GM12878 (cell line): ENCODE results near the gene TRAK2.

Experiments
- BRCA1 ChIP-seq: IDR thresholded peaks from 2 replicates; pipeline ENCODE4 v1.6.1; 2011; ENCODE audit warnings: low read depth, low read length, improper control_type of control experiment
- CBX5 ChIP-seq: sonication (generic); IDR thresholded peaks from 2 replicates; pipeline ENCODE4 v1.6.1; 2016; ENCODE audit warnings: low read depth, moderate library complexity, mild to moderate bottlenecking, inconsistent platforms
- E4F1 ChIP-seq: fragments of 450-650 bp; IDR thresholded peaks from 2 replicates; pipeline ENCODE4 v1.6.1; 2018; ENCODE audit warnings: borderline replicate concordance, mild to moderate bottlenecking; ENCODE audit not compliant: partially characterized antibody
- EP300 ChIP-seq, 2 experiments: fragments of 150-350 bp in 1 of 2; IDR thresholded peaks; 2 replicates each; pipeline ENCODE4 v1.6.1; 2011 to 2012; ENCODE audit warnings: low read depth in 2 of 2, low read length in 2 of 2, borderline replicate concordance in 1 of 2, improper control_type of control experiment in 1 of 2, inconsistent platforms in 1 of 2; ENCODE audit not compliant: control insufficient read depth in 1 of 2
- EZH2 ChIP-seq: IDR thresholded peaks from 2 replicates; pipeline ENCODE4 v1.6.1; 2012; ENCODE audit warnings: low read depth, mild to moderate bottlenecking, control low read depth, inconsistent platforms, low read length, borderline replicate concordance; ENCODE audit not compliant: control insufficient read depth
- HDAC6 ChIP-seq: fragments of 200-600 bp; sonication (generic); IDR thresholded peaks from one replicate; pipeline ENCODE4 v1.8.0; 2017; ENCODE audit warnings: antibody characterized with exemption; ENCODE audit not compliant: unreplicated experiment
- POLR2A ChIP-seq: IDR thresholded peaks from 2 replicates; pipeline ENCODE4 v1.6.1; 2011; ENCODE audit warnings: low read depth, mild to moderate bottlenecking, low read length
- RFX5 ChIP-seq: IDR thresholded peaks from 2 replicates; pipeline ENCODE4 v1.6.1; 2011; ENCODE audit warnings: low read depth, low read length, improper control_type of control experiment

GRCh38 chr2:201470821-201471731 is 19.8 kb upstream of the TRAK2 start:
- TF ChIP-seq EZH2 (no peak), E4F1 (no peak), CBX5 (no peak), EP300 (IDR thresholded peaks at IDR 0.05; ENCODE audit: borderline replicate concordance in 1 of 2, control insufficient read depth in 1 of 2, low read depth in 2 of 2, low read length in 2 of 2) (no peak), HDAC6 (no peak), BRCA1 (no peak), POLR2A (no peak), RFX5 (no peak)
